ENCODE data around the gene CCDC102A.
A peak's percentile ranks its signal among the peaks of the same experiment; 100 is the strongest.

The CCDC102A gene

GRCh38 chr16:57462209-57462977 is 74.0 kb downstream of the CCDC102A start, which contains the start of gene POLR2C:
Gene POLR2C, plus strand, starts transcription at chr16:57462679. Its CDS starts 46 bp downstream, at chr16:57462725.
- peak; percentile 86 to 91 for DNase-seq (ENCODE audit: low read depth in 2 of 2)
